IPS DF 19.7 (cell line): ENCODE results near the gene PKP4.

Source experiments
- DNase-seq: peaks from one replicate; pipeline ENCODE4 v3.0.0-alpha.2; 2013; ENCODE audit warnings: low read depth, low spot score

The PKP4 gene

DNA sequence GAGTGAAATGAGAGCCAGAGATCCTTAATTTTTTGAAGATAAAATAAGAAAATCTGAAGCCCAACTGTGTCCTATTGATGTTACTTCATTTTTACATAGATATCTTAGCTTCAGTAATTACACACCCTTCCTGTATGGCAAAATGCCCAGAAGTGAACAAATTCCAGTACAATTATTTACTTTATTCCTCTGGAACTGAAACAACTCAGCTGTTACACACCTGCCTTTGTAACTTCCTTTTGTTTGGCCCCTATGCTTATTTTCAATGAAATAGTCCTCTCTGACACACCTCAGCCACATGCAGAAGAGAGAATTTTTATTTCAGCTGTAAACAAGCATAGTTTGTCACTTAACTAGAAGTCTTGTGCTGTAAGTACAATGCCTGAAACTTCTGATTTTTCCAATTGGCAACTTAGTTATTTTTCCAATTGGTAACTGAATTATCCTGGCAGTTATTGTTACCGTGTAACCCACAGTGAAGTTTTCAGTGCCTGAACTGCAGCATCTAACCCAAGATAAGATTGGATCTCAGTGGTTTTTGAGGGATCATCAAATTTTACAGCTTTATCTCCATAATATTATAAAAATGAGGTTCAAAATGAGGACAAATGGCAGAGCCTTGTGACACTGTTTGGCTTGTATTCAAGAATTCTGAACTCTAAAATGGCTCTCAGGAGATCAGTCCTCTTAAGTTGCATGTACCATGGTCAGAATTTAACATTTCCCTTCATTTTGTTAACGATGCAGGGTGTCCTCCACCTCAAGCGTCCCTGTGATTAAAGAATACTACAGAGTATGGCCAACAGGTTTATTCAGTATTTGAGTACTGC lies 82.6 kb downstream of the PKP4 start:
- no peak for DNase-seq

GRCh38 chr2:158542577-158542976 lies 85.8 kb downstream of the PKP4 start:
- DNase-seq = no peak

- DNase-seq = no peak
Observed at GRCh38 chr2:158543957-158544356, 87.2 kb downstream of the PKP4 start.

GRCh38 chr2:158544998-158545397 lies 88.2 kb downstream of the PKP4 start:
- DNase-seq = no peak

DNA sequence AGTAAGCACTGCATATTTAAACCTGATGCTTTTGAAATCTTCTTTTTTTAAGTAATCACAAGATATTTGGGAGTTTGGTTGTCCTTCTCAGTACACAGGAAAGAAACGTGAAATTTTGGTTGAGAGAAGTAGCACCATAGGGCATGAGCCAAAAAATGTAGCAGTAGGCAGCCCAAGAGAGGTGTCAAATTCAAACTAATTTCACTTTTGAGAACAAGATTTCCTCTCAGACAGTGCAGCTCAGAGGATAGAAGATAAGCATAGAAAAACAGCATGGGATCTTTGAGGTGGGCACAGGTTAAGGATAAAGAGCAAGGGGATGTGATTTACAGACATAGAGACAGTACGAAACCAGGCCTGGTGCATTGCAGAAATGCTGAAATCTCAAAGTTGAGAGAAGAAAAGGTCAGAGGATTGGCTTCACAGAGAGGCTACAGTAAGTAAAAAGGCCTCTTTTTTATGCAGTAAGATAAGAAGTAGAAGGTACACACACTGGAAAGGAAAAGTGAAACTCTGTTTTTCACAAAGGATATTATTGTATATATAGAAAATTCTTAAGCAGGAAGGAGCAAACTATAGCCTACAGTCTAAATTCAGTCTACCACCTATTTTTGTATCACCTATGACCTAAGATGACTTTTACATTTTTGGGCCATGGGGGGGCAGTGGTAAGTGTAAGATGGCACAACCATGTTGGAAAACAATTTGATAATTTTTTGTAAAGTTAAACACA lies 89.8 kb downstream of the PKP4 start:
- DNase-seq = no peak

DNA sequence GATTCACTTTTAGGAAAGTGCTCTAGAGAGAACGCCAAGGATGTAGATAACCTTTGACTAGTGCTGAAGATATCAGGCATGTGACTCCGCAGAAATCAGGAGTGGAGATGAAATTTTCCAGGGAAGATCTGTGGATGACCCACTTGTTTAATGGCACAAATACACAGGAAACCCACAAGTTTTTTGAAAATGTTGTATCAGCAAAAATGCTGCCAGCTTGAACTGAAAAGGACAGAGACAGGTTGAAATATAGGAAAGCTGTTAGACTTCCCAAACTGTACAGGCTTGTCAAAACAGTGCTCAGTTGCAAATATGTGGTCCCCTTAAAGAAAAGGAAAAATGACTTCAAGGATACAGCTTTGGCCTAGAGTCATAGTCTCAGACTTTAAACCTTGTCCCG lies 96.5 kb downstream of the PKP4 start:
- DNase-seq = no peak

- no peak for DNase-seq
Observed at GRCh38 chr2:158554996-158555395, 98.2 kb downstream of the PKP4 start.

DNA sequence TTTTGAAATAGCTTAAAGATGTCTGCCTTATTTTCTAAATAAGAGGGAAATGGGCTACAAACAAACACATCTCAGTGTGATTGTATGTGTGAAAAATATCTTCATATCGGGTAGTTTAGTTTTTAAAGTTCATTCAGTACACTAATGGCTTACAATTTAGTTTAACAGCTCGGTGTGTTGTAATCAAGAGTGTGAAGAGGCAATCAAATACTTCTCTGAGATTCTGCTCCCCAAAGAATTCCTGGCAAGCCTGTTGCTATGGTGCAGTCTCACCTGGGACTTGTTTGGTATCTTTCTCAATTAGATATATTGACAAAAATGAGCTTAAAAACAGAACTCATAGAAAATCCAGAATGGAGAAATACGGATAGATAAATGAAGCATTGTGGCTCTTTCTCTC lies 99.4 kb downstream of the PKP4 start:
- no peak for DNase-seq

DNA sequence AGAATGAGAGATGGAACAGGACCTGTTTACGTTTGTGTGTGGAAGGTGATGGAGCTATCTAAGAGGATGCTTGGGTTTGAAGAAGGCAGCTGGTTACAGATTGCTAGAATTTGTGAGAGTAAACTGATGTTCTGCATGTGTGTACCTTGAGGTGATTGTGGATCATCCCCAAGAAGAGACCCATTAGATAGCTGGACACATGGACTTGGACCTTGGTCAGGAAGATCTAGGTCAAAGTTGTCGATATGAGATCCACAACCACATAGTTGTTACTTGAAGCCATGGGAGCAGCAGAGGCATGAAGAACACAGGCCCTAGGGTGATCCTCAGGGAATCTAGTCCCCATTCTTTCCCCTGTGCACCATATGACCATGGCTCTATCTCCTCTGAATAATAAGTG lies 101.0 kb downstream of the PKP4 start:
- no peak for DNase-seq

GRCh38 chr2:158559252-158559651 lies 102.5 kb downstream of the PKP4 start:
- DNase-seq = no peak

GRCh38 chr2:158560259-158560658 lies 103.5 kb downstream of the PKP4 start:
- DNase-seq = no peak

DNA sequence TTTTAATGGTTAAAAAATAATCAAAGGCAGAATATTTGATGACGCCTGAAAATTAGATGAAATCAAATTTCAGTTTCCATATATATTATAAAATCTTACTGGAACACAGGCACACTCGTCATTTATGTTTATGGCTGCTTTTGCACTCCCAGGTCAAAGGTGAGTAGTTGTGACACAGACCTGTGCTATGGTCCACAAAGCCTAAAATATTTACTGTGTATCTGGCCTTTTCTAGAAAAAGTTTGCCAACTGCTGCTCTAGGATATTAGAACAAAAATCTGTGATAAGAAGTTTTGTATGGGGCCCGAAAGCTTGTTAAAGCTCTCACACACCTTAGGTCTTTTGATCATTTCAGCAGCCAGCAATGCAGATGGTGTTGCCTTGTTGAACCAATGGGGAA lies 104.3 kb downstream of the PKP4 start:
- no peak for DNase-seq

DNA sequence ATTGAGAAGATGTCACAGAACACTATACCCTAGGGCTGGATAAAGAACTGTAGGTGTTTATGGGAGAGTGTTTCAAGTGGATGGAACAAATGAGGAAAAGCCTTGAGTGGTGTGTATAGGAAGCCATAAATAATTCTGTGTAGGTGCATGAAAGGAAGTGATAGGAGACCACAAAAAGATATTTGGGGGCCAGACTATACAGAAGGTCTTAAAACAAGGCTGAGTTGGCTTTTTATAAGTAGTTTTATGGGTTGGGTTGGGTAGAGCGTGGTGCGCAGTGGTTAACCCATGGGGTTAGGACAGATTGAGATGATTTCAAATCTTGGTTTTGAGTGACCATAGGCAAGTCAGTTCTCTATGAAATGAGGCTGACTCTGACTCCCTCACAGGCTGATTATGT lies 110.5 kb downstream of the PKP4 start:
- no peak for DNase-seq

- DNase-seq = no peak
Observed at GRCh38 chr2:158569284-158569683, 112.5 kb downstream of the PKP4 start.

DNA sequence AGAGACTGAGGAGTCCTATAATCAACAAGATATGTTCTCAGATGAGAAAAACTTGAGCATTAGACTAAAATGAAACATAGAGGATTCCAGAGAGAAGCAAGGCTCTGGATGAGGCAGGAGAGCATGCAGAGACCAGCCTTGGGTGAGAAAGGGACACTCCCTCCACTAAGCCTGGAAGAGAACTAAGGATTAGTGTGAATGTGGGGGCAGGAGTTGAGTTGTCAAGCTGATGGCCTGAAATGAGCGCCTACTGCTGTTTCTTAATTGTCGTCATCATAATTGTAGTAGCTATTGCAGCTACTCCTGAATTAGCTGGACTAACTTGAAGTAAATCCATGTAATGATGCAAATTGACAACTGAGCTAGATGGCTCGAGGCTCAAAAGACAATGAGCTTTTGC lies 114.1 kb downstream of the PKP4 start:
- DNase-seq = no peak

DNA sequence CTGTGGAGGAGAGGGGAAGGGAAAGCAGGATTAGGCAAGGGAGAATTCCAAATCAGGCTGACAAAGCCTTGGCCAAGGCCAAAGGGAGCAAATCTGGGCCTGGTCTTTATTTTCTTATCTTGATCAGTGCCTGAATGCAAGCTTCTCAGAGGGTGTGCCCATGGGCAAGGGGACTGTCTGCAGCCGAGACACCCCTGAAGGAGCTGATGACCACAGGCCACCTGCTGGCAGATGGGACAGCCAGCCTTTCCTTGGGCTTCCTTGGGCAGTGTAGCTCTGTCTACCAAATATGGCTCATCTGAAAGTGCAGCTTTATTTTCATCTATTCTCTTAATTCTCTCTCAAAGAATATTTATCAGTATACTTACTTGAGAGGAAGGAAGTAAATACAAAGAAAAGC lies 117.0 kb downstream of the PKP4 start:
- no peak for DNase-seq

- DNase-seq = no peak
Observed at GRCh38 chr2:158575051-158575635, 118.4 kb downstream of the PKP4 start.

DNA sequence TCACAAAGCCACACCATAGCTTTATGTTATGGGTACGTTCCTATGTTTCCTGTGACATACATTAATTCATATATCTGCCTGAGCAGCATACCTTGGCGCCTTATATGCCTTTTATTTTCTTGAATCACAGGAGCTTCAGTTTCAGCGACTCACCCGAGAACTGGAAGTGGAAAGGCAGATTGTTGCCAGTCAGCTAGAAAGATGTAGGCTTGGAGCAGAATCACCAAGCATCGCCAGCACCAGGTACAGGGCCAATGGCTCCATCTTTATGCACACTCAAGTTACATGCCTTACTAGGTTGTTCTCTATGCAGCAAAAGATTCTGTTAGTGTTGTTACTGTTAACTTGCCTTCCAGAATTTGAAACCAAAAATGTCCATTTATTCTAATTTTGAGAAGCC lies 120.4 kb downstream of the PKP4 start:
- DNase-seq = no peak

GRCh38 chr2:158578703-158579330 lies 122.1 kb downstream of the PKP4 start:
- DNase-seq = no peak

- DNase-seq = no peak
Observed at GRCh38 chr2:158579928-158580327, 123.2 kb downstream of the PKP4 start.

DNA sequence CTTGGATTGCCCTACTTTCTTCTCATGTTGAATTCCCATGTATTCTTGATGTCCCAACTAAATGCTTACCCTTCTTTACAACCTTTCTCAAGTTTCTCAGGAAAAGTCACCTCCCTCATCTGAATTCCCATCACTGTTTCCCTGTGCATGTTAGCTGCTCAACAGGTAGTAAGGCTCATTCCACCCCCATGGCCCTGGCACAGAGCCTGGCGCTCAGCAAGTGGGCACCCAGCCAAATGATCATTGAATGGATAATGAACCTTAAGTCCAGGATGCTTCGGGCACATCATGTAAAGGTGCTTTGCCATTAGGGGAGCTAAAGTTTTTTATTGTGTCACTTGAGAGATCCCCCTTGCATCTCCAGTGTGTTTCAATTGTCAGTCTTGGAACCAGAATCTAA lies 124.0 kb downstream of the PKP4 start:
- DNase-seq = no peak

GRCh38 chr2:158582670-158583069 lies 125.9 kb downstream of the PKP4 start:
- DNase-seq = no peak
